HFFc6 (cell line): ENCODE results near the gene ANO7. TPM values are rescaled to one million over a fixed set of nuclear protein-coding genes. Genes with fewer than 3 reads are reported as not detected.

ENCODE experiments used
- DNase-seq: peaks from one replicate; pipeline ENCODE4 v3.0.0-alpha.2; 2018
- H3K27ac Mint-ChIP-seq: 2 replicates; pipeline ENCODE4 v1.8.0; 2020; ENCODE audit warnings: mild to moderate bottlenecking, mixed read lengths
- H3K27me3 Mint-ChIP-seq: 2 replicates; pipeline ENCODE4 v1.8.0; 2021; ENCODE audit warnings: mild to moderate bottlenecking, moderate library complexity, mixed read lengths; ENCODE audit not compliant: insufficient read depth
- H3K36me3 Mint-ChIP-seq: 2 replicates; pipeline ENCODE4 v1.8.0; 2021; ENCODE audit warnings: low read depth, mixed read lengths
- H3K4me1 Mint-ChIP-seq: 2 replicates; pipeline ENCODE4 v1.8.0; 2020; ENCODE audit warnings: low read depth, mixed read lengths
- H3K4me3 Mint-ChIP-seq: 2 replicates; pipeline ENCODE4 v1.8.0; 2020; ENCODE audit warnings: mild to moderate bottlenecking, moderate library complexity, mixed read lengths
- H3K9me3 Mint-ChIP-seq: 2 replicates; pipeline ENCODE4 v1.8.0; 2020; ENCODE audit warnings: mild to moderate bottlenecking, mixed read lengths
- CTCF ChIP-seq: fragments of 200-600 bp; sonication (generic); IDR thresholded peaks from 2 replicates; pipeline ENCODE4 v1.5.0; 2021; ENCODE audit warnings: antibody characterized with exemption, mild to moderate bottlenecking
- total RNA-seq, 6 experiments: library from RNA; stranded (reverse); fragmentation: NEBNext Ultra II Directional; extraction: Animal tissue kit (Norgen Biotek cat#: 25700); gene quantifications; 2 replicates in 1 of 6; 3 replicates in 5 of 6; pipeline ENCODE4 v1.2.3, GENCODE V29; 2021

ANO7 gene
- total RNA-seq, 6 experiments from 2014 or later: 0.80 to 1.4 (median 1.2) TPM

GRCh38 chr2:241229563-241230401, 41.3 kb downstream of the ANO7 start:
- no peak for DNase-seq
- Mint-ChIP-seq H3K27me3 (peaks cover 36% of the 10 kb centered on the region), H3K27ac (no peak overlapping the region), H3K9me3 (no peaks in the 10 kb centered on the region; the same call in 1 of the 2 replicates), H3K4me3 (no peak overlapping the region), H3K4me1 (peaks cover 23% of the 10 kb centered on the region), H3K36me3 (peaks cover 45% of the 10 kb centered on the region)
- no peak for TF ChIP-seq CTCF

GRCh38 chr2:241230435-241230834, 42.0 kb downstream of the ANO7 start:
- no peak for DNase-seq
- H3K4me3 Mint-ChIP-seq: no peak overlapping the region
- peaks cover 52% of the 10 kb centered on the region for H3K36me3 Mint-ChIP-seq
- H3K4me1 Mint-ChIP-seq: peaks cover 17% of the 10 kb centered on the region
- H3K27ac Mint-ChIP-seq: no peak overlapping the region
- TF ChIP-seq CTCF: no peak
- H3K27me3 Mint-ChIP-seq: peaks cover 29% of the 10 kb centered on the region
- no peaks in the 10 kb centered on the region for H3K9me3 Mint-ChIP-seq

DNA sequence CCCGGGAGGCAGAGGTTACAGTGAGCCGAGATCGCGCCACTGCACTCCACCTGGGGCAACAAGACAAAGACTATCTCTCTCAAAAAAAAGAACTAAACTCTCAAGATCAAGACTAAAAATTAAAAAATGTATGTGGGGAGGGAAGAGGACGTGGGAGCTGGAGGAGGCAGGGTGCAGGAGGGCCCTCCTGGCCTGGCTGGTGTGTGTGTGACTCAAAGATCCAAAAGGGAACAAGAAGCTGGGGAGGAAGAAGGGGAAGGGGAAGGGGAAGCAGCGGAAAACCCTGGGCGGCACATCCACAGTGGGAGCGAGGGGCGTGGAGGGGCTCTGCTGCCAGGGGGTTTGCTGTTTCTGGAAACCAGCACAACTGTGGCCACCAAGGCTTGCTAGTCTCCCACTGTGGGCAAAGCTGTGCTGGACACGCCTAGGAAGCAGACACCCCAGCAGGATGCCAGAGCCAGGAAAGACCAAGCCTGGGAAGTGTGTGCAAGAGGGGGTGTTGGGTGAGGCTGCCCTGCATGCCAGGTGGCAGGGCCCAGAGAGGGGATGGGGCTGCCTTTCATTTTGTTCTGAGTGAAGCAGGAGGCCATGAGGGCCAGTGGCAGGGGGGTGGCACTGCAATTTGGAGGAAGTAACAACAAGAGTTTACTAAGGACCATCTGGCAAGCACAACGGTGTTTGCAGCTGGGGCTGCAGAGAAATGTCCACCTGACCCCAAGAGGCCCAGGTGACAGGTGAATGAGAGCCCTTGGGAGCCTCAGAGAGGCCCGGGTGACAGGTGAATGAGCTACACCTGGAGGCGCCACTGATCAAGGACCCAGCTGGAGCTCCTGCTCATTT, 44.5 kb downstream of the ANO7 start:
- peak overlapping the region; percentile 25; the same call in 1 of the 2 replicates for H3K27ac Mint-ChIP-seq
- DNase-seq: no peak

DNA sequence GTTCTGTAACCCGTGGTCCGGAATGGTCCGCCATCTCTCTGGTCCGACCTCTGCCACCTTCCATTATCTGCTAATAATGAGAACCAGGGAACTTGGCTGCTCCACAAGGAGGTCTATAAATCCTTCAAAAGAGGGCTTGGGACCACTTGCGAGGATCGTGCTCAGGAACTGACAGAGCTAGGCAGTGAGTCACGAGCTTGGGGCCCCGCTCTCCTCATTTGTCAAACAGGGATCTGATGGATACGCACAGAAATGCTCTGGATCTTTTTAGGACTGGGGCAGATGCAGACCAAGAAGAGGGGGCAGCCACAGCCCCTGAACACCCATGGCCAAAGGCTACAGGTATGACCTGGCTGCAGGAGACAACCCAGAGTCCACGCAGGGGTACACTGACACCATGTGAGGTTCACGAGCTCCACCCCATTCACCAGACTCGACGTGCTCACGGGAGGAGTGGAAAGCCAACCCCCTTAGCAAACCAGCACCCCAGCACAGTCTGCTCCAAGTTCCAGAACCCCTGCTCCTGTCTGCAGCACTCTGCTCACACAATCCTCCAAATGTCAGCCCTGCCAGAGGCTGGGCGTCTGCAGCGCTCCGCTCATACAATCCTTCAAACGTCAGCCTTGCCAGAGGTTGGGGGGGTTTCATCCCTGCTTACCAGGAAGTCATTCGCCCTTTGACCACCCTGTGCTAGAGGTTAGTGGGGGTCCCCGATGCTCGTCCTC, 45.8 kb downstream of the ANO7 start:
- peak overlapping the region; percentile 18; the same call in 1 of the 2 replicates for H3K4me3 Mint-ChIP-seq
- no peak for TF ChIP-seq CTCF
- H3K27me3 Mint-ChIP-seq: peaks cover 29% of the 10 kb centered on the region
- no peak for DNase-seq
- 0 out of 2 replicates have a peak, but pooled peaks cover 4% of the 10 kb centered on the region for H3K4me1 Mint-ChIP-seq
- H3K36me3 Mint-ChIP-seq: peaks cover 64% of the 10 kb centered on the region
- H3K9me3 Mint-ChIP-seq: no peaks in the 10 kb centered on the region
- H3K27ac Mint-ChIP-seq: peak overlapping the region; percentile 13

More for the DNA sequence above, 44.5 kb downstream of the ANO7 start:
- Mint-ChIP-seq H3K36me3 (peaks cover 59% of the 10 kb centered on the region), H3K27me3 (peaks cover 33% of the 10 kb centered on the region), H3K4me1 (0 out of 2 replicates have a peak, but pooled peaks cover 4% of the 10 kb centered on the region), H3K4me3 (peak overlapping the region; percentile 1; the same call in 1 of the 2 replicates), H3K9me3 (no peaks in the 10 kb centered on the region)
- no peak for TF ChIP-seq CTCF
